ENCODE data around the gene IQCC.
A peak's percentile ranks its signal among the peaks of the same experiment; 100 is the strongest.

Gene IQCC

DNA sequence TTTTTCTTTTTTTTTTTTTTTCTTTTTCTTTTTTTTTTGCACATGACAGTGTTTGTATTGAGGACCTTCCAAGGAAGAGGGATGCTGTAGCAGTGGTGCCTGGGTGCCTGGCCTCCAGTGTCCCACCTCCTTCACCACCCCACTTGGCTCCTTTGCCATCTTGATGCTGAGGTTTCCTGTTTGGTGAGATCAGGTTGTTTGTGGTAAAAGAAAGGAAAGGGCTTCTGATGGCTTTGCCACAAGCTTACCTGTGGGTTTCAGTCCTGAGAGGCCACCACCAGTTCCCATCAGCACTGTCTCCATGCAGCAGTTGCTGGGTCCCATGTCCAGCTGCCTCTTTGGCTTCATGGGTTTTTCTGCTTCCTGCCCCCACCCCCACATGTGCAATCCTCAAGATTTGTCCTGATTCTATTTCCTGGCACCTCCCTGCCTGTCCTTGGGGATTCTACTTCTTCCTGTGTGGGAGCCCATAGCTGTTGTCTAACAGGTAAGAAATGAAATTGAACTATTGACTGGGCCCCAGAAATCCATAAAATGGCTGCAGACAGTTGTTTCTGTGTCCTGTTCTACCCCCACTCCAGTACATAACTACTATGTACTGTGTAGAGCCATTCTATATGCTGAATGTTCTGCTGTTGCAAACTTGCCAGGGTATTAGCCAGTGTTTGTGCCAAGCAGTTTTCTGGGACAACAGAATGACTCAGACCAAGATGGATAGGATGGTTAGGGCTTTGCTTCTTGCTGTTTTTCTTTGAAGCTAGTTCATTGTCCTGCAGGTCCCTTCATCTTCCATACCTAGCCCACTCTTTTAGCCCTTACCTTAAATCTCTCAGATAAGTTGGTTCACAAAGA lies 9.3 kb upstream of the IQCC start:
- DNase-seq (ENCODE audit: low read depth in 2 of 2) = no peak

DNA sequence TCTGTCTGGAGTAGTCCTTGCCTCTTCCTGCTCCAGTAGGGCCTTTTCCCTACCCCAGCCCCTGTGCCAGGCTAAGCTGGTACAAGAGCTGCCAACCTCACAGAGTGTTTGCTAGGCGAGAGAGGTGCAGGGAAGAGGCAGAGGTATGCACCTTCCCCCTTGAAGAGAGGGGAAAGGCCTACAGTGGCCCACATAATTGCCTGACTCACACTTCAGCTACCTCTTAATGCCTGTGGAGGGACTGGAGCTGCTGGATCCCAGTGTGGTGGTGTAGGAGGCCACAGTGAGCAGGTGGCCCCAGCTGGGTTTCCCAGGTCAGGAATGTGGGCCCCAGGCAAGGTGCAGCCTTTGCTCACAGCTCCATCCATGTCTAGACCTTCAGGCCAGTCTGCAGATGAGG lies 8.4 kb upstream of the IQCC start:
- DNase-seq (ENCODE audit: low read depth in 2 of 2) = no peak

GRCh38 chr1:32197837-32198236 lies 7.6 kb upstream of the IQCC start:
- DNase-seq (ENCODE audit: low read depth in 2 of 2) = no peak

DNA sequence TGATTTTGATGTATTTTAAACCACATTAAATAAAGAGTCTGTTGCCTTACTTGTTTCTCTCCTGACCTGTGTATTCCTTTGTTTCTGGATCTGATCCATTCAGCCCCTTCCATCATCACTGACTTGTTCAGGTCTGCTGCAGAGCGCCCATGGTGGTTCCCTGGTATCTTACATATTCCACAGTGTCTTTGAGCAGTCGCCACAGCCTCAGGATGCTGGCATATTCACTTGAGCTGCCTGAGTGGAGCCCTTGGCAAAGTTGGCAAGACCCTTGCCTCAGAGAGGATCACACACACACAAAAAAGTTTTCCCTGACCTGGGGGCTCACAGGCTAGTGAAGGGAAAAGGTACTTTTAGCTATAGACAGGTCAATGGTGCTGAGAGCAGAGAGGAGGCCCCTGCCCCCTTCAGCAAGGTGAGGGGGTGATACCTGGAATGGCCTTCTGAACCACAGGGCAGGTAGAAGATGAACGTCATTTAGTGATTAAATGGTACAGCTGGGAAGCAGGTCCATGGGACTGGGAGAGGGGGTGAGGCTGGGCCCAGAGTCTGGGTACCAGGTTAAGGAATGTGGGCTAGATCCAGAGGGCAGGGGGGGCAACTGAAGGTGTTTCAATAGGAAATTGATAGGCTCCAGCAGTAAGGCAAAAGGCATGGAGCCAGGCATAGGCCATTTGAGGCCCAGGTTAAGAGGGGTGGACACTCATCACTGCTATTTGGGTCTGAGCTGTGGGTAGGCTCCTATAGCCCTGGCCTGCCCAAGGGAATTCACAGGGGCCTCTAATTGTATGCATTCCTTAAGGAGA lies 7.0 kb upstream of the IQCC start:
- DNase-seq (ENCODE audit: low read depth in 2 of 2) = no peak

- DNase-seq (ENCODE audit: low read depth in 2 of 2) = no peak
Observed at GRCh38 chr1:32199043-32199716, 6.3 kb upstream of the IQCC start.

DNA sequence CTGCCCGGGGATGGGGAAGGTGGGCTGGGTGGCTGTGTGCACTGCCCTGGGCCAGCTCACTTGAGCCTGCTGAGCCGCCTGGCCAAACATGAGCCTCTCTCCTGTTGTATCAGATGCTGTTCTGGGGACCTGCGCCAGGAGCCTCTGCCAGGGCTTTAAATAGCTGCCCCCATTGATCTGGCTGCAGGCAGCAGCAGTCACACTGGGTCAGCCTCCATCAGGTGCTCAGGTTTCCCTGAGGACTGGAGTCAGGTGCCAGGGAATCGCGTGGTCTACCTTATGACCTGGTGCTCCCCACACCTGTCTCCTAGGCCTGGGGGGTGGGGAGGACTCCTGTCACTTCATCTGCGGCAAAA lies 5.8 kb upstream of the IQCC start:
- no peak for DNase-seq (ENCODE audit: low read depth in 2 of 2)

GRCh38 chr1:32200226-32201010 lies 5.1 kb upstream of the IQCC start, which contains the start of gene CCDC28B:
TSS of gene CCDC28B (plus strand) at chr1:32200595. CDS start at chr1:32201936, 1,341 bp downstream.
- peak in 1 of 2 donors; percentile 27 for DNase-seq (ENCODE audit: low read depth in 2 of 2)

DNA sequence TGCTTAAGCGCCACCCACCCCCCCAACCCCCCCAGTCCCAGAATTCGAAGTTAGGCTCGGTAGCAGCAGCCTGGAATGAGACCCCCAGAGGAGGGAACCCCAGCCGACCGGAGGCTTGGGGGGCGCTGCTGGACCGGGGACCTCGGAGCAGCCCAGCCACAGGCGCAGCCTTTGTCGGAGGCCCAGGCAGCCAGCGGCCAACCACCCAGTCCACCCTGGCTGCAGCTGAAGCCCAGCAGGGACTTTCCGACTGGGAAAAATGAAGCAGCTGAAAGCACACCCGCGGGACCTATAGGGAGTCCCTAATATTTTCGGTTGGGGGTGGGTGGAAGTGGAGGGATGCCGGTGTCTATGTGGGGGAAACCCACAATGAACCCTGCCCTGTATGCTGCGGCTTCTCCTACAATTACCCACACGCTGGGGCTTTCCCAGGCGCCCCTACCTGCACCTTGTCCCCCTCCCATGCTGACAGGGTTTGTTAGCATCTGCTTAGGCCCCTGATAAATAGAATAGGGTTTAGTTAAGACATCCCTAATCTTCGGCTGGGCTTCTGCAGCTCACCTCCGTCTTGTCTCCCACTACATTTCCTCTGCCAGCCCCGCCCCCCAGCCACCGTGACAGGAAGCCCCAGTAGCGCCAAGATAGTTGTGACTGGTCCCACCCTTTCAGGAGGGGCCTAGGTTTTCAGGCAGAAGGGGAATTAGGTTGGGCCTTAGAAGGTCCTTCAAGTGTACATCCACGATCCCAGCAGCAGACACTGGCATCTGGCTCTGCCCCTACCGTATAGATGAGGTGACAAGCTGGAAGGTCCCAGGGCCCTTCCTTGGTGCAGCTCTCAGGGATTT lies 4.2 kb upstream of the IQCC start:
- DNase-seq (ENCODE audit: low read depth in 2 of 2) = peak; percentile 48 to 71

GRCh38 chr1:32204943-32205361 lies 519 bp upstream of the IQCC start:
- DNase-seq (ENCODE audit: low read depth in 2 of 2) = no peak

- no peak for DNase-seq (ENCODE audit: low read depth in 2 of 2)
Observed at GRCh38 chr1:32208469-32208868, 3.0 kb downstream of the IQCC start.

- DNase-seq (ENCODE audit: low read depth in 2 of 2) = no peak
Observed at GRCh38 chr1:32208891-32209328, 3.4 kb downstream of the IQCC start, which contains the start of gene DCDC2B. TSS of gene DCDC2B (plus strand) at chr1:32209089. CDS start at chr1:32209094, 5 bp downstream.

DNA sequence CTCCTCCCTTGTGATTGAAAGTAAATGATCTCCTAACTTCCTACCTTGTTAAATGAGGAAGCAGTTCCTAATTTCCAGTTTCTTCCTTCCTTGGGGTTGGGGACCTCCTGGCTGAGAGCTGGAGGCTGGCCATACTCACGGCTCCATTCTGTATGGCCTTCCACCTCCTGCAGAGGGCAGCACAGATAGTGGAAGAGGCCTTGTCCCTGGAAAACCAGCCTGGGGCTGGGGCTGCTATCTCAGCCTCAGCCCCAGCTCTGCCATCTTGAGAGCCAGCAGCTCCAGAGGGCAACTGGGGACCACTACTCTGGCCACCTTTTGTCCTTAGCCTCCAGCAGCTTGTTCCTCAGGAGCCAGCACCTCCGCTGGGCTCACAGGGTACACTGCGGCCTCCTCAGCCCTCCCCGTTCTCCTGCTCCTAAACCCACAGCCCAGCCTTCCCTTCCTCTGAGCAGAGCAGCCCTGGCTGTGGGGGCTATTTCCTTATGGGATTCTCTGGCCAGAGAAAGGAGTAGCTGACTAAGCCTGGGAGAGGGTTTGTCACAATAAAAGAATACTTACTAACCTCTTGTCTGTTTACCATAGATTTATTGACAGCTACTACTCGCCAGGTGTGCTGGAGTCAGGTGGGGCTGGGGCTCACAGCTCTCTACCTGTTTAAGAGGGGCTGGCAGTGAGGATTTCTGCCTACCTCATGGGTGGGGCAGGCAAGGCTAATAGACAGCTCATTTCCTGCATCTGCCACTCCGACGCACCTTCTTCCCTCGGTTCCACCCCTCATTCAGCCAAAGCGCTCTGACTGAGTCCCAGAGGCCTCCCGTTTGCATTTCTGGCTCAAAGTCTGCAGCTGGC lies 10.4 kb downstream of the IQCC start:
- peak in 1 of 2 donors; percentile 39 for DNase-seq (ENCODE audit: low read depth in 2 of 2)

- DNase-seq (ENCODE audit: low read depth in 2 of 2) = no peak
Observed at GRCh38 chr1:32216566-32216965, 11.1 kb downstream of the IQCC start.

GRCh38 chr1:32219022-32219421 lies 13.6 kb downstream of the IQCC start:
- DNase-seq (ENCODE audit: low read depth in 2 of 2) = no peak

- DNase-seq (ENCODE audit: low read depth in 2 of 2) = no peak
Observed at GRCh38 chr1:32220746-32221580, 15.5 kb downstream of the IQCC start.

DNA sequence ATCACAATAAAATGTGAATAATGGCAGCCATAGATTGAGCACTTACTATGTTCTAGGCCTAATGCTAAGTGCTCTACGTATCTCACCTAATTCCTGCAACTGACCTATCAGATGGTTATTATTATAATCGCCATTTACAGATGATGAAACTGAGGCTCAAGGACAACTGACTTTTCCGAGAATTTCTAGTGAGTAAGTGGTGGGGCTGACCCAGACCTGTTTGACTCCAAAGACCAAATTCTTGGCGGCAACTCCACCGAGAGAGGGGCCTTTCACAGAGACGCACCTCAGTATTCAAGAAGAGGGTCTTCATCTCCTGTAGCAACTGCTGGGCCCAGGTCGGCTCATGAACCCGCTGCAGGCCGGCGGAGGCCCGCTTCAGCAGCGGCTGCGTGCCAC lies 16.1 kb downstream of the IQCC start:
- DNase-seq (ENCODE audit: low read depth in 2 of 2) = no peak

GRCh38 chr1:32221980-32222755 lies 16.7 kb downstream of the IQCC start, which contains the start of the genes EIF3I and TMEM234:
TSS of gene EIF3I (plus strand) at chr1:32222407. CDS start at chr1:32222442, 35 bp downstream.
TSS of gene TMEM234 (minus strand) at chr1:32222353. CDS start at chr1:32222322, 31 bp downstream.
- peak; percentile 80 to 87 for DNase-seq (ENCODE audit: low read depth in 2 of 2)

All from stimulated activated CD4-positive, alpha-beta T cell treated with anti-CD3 and anti-CD28 coated beads, Interleukin-15, amount 100 ng/mL, for 48 hours (primary cell).